Lung (tissue), 12 donors: Measurements from ENCODE around the gene C12orf50. TPM values are rescaled to one million over a fixed set of nuclear protein-coding genes. Genes with fewer than 3 reads are reported as not detected.
A peak's percentile ranks its signal among the peaks of the same experiment; 100 is the strongest.

Source experiments
- ATAC-seq: fragments of 200-7000 bp; cut with Tn5 transposase; one replicate; pipeline ENCODE4 v1.9.1; 2020; ENCODE audit warnings: moderate number of reproducible peaks; ENCODE audit not compliant: insufficient read depth, low FRiP score
- DNase-seq, 3 donors: peaks; one replicate each; pipeline ENCODE4 v3.0.0-alpha.2; 2013 to 2017
- H3K27ac ChIP-seq, 2 donors: one replicate each; pipeline ENCODE4 v1.5.1; 2013; ENCODE audit warnings: mild to moderate bottlenecking in 2 of 2, moderate library complexity in 2 of 2, control low read depth in 1 of 2, inconsistent platforms in 1 of 2, low read depth in 1 of 2, low read length in 1 of 2
- H3K27me3 ChIP-seq, 3 donors: one replicate each; pipeline ENCODE4 v1.5.1; 2013; ENCODE audit warnings: low read length in 2 of 3; ENCODE audit not compliant: control insufficient read depth in 3 of 3, insufficient read depth in 3 of 3
- H3K36me3 ChIP-seq, 4 donors: one replicate each; pipeline ENCODE4 v1.5.1; 2013; ENCODE audit warnings: low read length in 4 of 4, mild to moderate bottlenecking in 1 of 4, moderate library complexity in 1 of 4; ENCODE audit not compliant: control insufficient read depth in 4 of 4, insufficient read depth in 4 of 4
- H3K4me1 ChIP-seq, 5 donors: one replicate each; pipeline ENCODE4 v1.5.1; 2013; ENCODE audit warnings: low read length in 5 of 5, mild to moderate bottlenecking in 2 of 5, moderate library complexity in 1 of 5; ENCODE audit not compliant: control insufficient read depth in 5 of 5, insufficient read depth in 5 of 5
- H3K4me3 ChIP-seq: one replicate; pipeline ENCODE4 v1.5.1; 2013; ENCODE audit warnings: mild to moderate bottlenecking, control low read depth, moderate library complexity
- H3K9ac ChIP-seq, 2 donors: one replicate each; pipeline ENCODE4 v1.5.1; 2013; ENCODE audit warnings: low read length in 2 of 2, control low read depth in 1 of 2; ENCODE audit not compliant: insufficient read depth in 1 of 2
- H3K9me3 ChIP-seq, 4 donors: one replicate each; pipeline ENCODE4 v1.5.1; 2013; ENCODE audit warnings: low read length in 3 of 4, mild to moderate bottlenecking in 1 of 4, moderate library complexity in 1 of 4; ENCODE audit not compliant: control insufficient read depth in 4 of 4, insufficient read depth in 3 of 4
- WGBS, 2 donors: extraction: QIAGEN DNeasy Blood & Tissue Kit; methylation state at CpG; one replicate each; pipeline ENCODE4 v1.1.7; 2013; 5-methylcytosine and 5-hydroxymethylcytosine counted together
- polyA plus RNA-seq, 2 donors: library from polyadenylated mRNA; stranded (reverse); fragments of 200-250 nt; gene quantifications; one replicate each; pipeline ENCODE4 v1.2.1, GENCODE V29; 2013
- total RNA-seq, 2 donors: library from RNA; depleted of rRNA in 1 of 2; stranded (reverse); fragments of >200 nt in 1 of 2; gene quantifications; one replicate each; pipeline ENCODE4 v1.2.1, GENCODE V29; 2014 to 2021
- TF ChIP-seq, protein P1 (sequence below): IDR thresholded peaks from 2 replicates; pipeline ENCODE4 v1.5.1; 2012; ENCODE audit warnings: mild to moderate bottlenecking; ENCODE audit errors: control extremely low read depth, extremely low read depth
- donor health status: control.
- donor health status: control.
- donor health status: Bipolar disorder and iron deficiency.
- donor health status: healthy.
- donor health status: DM: yes; HTN: yes; CAD: no.

C12orf50 gene
- total and polyA plus RNA-seq, 4 donors, result 0.05 to 0.12 (median 0.07) TPM

DNA sequence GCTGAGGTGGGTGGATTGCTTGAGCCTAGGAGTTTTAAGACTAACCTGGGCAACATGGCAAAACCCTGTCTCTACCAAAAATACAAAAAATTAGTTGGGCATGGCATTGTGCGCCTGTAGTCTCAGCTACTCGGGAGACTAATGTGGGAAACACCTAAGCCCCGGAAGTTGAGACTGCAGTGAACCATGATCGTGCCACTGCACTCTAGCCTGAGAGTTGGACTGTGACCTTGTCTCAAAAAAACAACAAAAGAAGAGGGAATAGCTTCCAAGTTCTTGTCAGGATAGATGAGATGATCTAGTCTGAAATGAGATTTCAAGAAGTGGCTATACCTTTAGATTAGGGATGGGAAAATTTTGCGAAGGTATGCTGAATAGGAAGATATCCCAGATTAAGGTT lies 14.8 kb upstream of the C12orf50 start:
- no peak for ATAC-seq
- Histone ChIP-seq H3K9me3 (no peaks in the 10 kb centered on the region), H3K4me1 (peaks cover 0 to 3% (median 0%) of the 10 kb centered on the region in 5 donors), H3K9ac (no peak overlapping the region), H3K4me3 (no peak overlapping the region), H3K36me3 (peaks cover 16 to 40% (median 31%) of the 10 kb centered on the region in 4 donors), H3K27ac (no peak overlapping the region), H3K27me3 (no peaks in the 10 kb centered on the region)
- WGBS, 2 donors, result 97 to 98% methylated on average over 5 of the region's 5 CpGs
- no peak for DNase-seq
- TF ChIP-seq, protein P1, sequence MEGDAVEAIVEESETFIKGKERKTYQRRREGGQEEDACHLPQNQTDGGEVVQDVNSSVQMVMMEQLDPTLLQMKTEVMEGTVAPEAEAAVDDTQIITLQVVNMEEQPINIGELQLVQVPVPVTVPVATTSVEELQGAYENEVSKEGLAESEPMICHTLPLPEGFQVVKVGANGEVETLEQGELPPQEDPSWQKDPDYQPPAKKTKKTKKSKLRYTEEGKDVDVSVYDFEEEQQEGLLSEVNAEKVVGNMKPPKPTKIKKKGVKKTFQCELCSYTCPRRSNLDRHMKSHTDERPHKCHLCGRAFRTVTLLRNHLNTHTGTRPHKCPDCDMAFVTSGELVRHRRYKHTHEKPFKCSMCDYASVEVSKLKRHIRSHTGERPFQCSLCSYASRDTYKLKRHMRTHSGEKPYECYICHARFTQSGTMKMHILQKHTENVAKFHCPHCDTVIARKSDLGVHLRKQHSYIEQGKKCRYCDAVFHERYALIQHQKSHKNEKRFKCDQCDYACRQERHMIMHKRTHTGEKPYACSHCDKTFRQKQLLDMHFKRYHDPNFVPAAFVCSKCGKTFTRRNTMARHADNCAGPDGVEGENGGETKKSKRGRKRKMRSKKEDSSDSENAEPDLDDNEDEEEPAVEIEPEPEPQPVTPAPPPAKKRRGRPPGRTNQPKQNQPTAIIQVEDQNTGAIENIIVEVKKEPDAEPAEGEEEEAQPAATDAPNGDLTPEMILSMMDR, result no peak

DNA sequence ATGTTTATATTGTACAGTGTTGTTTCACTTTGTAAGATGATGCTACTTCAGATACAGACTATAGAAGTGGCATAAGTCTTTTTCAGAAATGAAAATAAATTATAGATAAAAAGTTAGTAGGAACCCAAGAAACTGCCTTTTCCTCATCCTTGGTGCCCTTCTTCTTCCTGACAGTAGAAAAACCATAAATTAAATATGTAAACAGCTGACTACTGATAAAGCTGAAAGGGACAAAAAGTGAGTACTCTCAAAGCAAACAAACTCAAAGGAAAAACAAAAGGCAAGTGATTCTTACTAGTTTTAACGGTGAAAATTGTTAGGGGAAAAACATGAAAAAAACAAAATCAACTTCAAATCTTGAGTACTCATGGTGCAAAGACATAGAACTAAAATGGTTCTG lies 8.6 kb upstream of the C12orf50 start:
- H3K27me3 ChIP-seq, result no peaks in the 10 kb centered on the region
- peaks cover 0 to 7% (median under 1%) of the 10 kb centered on the region in 4 donors for H3K36me3 ChIP-seq
- ATAC-seq, result no peak
- TF ChIP-seq, protein P1, result no peak
- H3K9me3 ChIP-seq, result no peaks in the 10 kb centered on the region
- H3K27ac ChIP-seq, result no peak overlapping the region
- 74 to 87% methylated on average over 1 of the region's 1 CpG for WGBS, 2 donors
- no peak overlapping the region for H3K4me3 ChIP-seq
- DNase-seq, result no peak
- H3K4me1 ChIP-seq, result peaks cover 0 to 21% (median 8%) of the 10 kb centered on the region in 5 donors
- no peak overlapping the region for H3K9ac ChIP-seq

DNA sequence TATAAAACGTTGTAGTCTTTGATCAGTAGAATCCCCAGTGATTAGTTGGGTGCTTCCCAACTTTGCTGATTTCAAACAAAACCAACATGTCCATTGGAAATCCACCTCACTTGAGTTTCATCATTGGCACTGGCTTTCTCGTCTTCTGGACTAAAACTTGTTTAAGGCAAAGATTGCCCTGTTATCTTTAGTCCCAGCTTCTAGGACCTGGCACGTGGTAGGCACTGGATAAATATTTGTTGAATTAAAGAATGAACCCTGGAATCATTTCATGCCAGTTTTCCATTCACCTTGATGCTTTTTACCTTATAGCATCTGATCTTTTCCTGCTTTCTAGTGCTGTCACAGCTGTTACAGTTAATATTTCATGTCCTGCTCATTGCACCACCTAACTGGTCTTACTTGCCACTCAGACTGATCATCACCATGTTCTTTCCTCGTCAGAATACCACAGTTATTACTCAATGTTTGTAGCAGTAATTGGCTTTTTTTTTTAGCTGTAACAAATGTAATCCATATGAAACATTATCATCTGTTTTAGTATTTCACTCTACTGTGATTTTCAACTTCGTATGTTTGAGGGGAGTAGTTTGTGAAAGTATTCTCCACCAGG lies 7.3 kb upstream of the C12orf50 start:
- DNase-seq, result peak in 2 of 3 donors; percentile 11 to 12
- H3K9me3 ChIP-seq, result no peaks in the 10 kb centered on the region
- peak overlapping the region in 1 of 2 donors; percentile 88 for H3K9ac ChIP-seq
- no peak overlapping the region for H3K4me3 ChIP-seq
- no peaks in the 10 kb centered on the region for H3K27me3 ChIP-seq
- TF ChIP-seq, protein P1, result no peak
- whole genome bisulfite sequencing, 2 donors, result 18 to 19% methylated on average over 5 of the region's 5 CpGs
- H3K27ac ChIP-seq, result no peak overlapping the region
- H3K4me1 ChIP-seq, result peaks cover 0 to 21% (median 8%) of the 10 kb centered on the region in 5 donors
- ATAC-seq, result no peak
- peaks cover 0 to 3% (median 0%) of the 10 kb centered on the region in 4 donors for H3K36me3 ChIP-seq
